Measurements from ENCODE around the gene AP1S1. TPM values are rescaled to one million over a fixed set of nuclear protein-coding genes. Genes with fewer than 3 reads are reported as not detected.

Gene AP1S1
- total and polyA plus RNA-seq, 9 of the 15 experiments (the other 6 are each of a cell fraction or from before 2014, with no cell fraction given) = 4.4 to 149 (median 89.4) TPM

DNA sequence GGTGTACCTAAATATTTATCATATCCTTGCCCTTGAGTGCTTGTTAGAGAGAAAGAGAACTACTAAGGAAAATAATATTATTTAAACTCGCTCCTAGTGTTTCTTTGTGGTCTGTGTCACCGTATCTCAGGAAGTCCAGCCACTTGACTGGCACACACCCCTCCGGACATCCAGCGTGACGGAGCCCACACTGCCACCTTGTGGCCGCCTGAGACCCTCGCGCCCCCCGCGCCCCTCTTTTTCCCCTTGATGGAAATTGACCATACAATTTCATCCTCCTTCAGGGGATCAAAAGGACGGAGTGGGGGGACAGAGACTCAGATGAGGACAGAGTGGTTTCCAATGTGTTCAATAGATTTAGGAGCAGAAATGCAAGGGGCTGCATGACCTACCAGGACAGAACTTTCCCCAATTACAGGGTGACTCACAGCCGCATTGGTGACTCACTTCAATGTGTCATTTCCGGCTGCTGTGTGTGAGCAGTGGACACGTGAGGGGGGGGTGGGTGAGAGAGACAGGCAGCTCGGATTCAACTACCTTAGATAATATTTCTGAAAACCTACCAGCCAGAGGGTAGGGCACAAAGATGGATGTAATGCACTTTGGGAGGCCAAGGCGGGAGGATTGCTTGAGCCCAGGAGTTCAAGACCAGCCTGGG is 15.9 kb upstream of the AP1S1 start (continued):
- TF ChIP-seq ZNF586 (CRISPR knock-in tag; conservative IDR thresholded peaks at IDR 0.05) (no peak), PHF21A (IDR thresholded peaks at IDR 0.05; ENCODE audit: borderline replicate concordance, low read depth) (no peak), HMG20A (CRISPR knock-in tag; conservative IDR thresholded peaks at IDR 0.05) (no peak), SAP30 (IDR thresholded peaks at IDR 0.05; ENCODE audit: borderline replicate concordance, insufficient read depth, low read depth, low read length, poor library complexity, severe bottlenecking) (no peak), ELF4 (CRISPR knock-in tag; IDR thresholded peaks at IDR 0.05) (peak; percentile 52; the same call in 1 of the 2 replicates), ZC3H8 (IDR thresholded peaks at IDR 0.05) (0 out of 2 replicates have a peak, but pooled peaks have one; percentile 37), PHF8 (IDR thresholded peaks at IDR 0.05; ENCODE audit: borderline replicate concordance, low read length) (peak; percentile 40; the same call in 1 of the 2 replicates), PRPF4 (IDR thresholded peaks at IDR 0.05; ENCODE audit: insufficient read depth, low read depth, low read length, poor library complexity, severe bottlenecking) (no peak), NR2C1 (IDR thresholded peaks at IDR 0.05) (peak; percentile 47; the same call in 1 of the 2 replicates), NR2C1 (tag; IDR thresholded peaks at IDR 0.05) (no peak; the same call in 1 of the 2 replicates), L3MBTL2 (IDR thresholded peaks at IDR 0.05) (peak; percentile 86), ZNF124 (CRISPR knock-in tag; IDR thresholded peaks at IDR 0.05) (no peak), BCL6 (CRISPR knock-in tag; IDR thresholded peaks at IDR 0.05) (no peak), ERF (CRISPR knock-in tag; IDR thresholded peaks at IDR 0.05) (no peak), SRSF1 (IDR thresholded peaks at IDR 0.05; ENCODE audit: low read depth, low read length) (no peak), ZSCAN32 (CRISPR knock-in tag; IDR thresholded peaks at IDR 0.05) (no peak), LCOR (CRISPR knock-in tag; IDR thresholded peaks at IDR 0.05) (peak; percentile 93), BHLHE40 (IDR thresholded peaks at IDR 0.05; ENCODE audit: low read length) (peak; percentile 99), BRD4 (IDR thresholded peaks at IDR 0.05) (no peak), ZNF764 (CRISPR knock-in tag; IDR thresholded peaks at IDR 0.05; ENCODE audit: low read depth) (no peak), JUNB (CRISPR knock-in tag; conservative IDR thresholded peaks at IDR 0.05) (peak; percentile 99)
- TF ChIP-seq, protein P1, sequence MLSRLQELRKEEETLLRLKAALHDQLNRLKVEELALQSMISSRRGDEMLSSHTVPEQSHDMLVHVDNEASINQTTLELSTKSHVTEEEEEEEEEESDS (CRISPR knock-in tag; IDR thresholded peaks at IDR 0.05) = no peak
- TF ChIP-seq, protein P2, sequence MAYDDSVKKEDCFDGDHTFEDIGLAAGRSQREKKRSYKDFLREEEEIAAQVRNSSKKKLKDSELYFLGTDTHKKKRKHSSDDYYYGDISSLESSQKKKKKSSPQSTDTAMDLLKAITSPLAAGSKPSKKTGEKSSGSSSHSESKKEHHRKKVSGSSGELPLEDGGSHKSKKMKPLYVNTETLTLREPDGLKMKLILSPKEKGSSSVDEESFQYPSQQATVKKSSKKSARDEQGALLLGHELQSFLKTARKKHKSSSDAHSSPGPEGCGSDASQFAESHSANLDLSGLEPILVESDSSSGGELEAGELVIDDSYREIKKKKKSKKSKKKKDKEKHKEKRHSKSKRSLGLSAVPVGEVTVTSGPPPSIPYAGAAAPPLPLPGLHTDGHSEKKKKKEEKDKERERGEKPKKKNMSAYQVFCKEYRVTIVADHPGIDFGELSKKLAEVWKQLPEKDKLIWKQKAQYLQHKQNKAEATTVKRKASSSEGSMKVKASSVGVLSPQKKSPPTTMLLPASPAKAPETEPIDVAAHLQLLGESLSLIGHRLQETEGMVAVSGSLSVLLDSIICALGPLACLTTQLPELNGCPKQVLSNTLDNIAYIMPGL (CRISPR knock-in tag; IDR thresholded peaks at IDR 0.05) = no peak
- TF ChIP-seq, protein P3, sequence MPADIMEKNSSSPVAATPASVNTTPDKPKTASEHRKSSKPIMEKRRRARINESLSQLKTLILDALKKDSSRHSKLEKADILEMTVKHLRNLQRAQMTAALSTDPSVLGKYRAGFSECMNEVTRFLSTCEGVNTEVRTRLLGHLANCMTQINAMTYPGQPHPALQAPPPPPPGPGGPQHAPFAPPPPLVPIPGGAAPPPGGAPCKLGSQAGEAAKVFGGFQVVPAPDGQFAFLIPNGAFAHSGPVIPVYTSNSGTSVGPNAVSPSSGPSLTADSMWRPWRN (IDR thresholded peaks at IDR 0.05; ENCODE audit: low read depth) = peak; percentile 70
- TF ChIP-seq, protein P4, sequence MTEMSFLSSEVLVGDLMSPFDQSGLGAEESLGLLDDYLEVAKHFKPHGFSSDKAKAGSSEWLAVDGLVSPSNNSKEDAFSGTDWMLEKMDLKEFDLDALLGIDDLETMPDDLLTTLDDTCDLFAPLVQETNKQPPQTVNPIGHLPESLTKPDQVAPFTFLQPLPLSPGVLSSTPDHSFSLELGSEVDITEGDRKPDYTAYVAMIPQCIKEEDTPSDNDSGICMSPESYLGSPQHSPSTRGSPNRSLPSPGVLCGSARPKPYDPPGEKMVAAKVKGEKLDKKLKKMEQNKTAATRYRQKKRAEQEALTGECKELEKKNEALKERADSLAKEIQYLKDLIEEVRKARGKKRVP (CRISPR knock-in tag; IDR thresholded peaks at IDR 0.05) = no peak
